22Rv1 (cell line): Measurements from ENCODE around the gene DDR2.

Source experiments
- ZFX ChIP-seq: fragments of 450-650 bp; IDR thresholded peaks from 2 replicates; pipeline ENCODE4 v1.6.1; 2017; ENCODE audit warnings: antibody characterized with exemption, borderline replicate concordance
- TF ChIP-seq, protein P1 (sequence below): fragments of 450-650 bp; IDR thresholded peaks from 2 replicates; pipeline ENCODE4 v1.5.1; 2017; ENCODE audit warnings: mild to moderate bottlenecking

DNA sequence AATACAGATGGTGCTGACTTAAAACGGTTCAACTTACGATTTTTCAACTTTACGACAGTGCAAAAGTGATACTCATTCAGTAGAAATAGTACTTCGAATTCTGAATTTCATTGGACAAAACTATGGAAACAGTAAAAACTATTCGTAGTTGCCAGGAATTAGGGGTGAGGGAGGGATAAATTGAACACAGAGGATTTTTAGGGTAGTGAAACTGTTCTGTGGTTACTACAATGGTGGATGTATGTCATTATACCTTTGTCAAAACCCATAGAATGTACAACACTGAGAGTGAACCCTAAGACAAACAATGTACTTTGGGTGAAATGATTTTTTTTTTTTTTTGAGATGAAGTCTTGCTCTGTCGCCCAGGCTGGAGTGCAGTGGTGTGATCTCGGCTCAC is 7.5 kb downstream of the DDR2 start:
- TF ChIP-seq, protein P1, sequence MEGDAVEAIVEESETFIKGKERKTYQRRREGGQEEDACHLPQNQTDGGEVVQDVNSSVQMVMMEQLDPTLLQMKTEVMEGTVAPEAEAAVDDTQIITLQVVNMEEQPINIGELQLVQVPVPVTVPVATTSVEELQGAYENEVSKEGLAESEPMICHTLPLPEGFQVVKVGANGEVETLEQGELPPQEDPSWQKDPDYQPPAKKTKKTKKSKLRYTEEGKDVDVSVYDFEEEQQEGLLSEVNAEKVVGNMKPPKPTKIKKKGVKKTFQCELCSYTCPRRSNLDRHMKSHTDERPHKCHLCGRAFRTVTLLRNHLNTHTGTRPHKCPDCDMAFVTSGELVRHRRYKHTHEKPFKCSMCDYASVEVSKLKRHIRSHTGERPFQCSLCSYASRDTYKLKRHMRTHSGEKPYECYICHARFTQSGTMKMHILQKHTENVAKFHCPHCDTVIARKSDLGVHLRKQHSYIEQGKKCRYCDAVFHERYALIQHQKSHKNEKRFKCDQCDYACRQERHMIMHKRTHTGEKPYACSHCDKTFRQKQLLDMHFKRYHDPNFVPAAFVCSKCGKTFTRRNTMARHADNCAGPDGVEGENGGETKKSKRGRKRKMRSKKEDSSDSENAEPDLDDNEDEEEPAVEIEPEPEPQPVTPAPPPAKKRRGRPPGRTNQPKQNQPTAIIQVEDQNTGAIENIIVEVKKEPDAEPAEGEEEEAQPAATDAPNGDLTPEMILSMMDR, result no peak
- TF ChIP-seq ZFX, result no peak
